ENCODE data around the gene MYF5.

Gene MYF5

DNA sequence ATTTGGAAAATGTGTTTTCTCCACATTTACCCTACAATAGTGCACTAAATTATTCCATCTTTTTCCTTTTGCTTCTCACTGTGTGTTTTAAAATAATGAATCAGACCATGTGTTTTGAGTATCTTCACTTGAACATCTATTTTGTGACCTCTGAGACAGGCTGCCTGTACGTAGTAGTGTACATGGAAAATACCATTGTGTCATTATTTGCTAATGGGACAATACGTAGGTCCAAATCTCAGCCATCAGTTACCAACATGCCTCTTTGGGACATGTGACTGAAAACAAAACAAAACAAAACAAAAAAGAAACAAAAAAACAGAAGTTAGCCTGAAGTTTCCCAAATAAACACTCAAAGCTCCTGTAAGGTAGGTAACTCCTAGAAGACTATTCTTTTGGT, 16.4 kb upstream of the MYF5 start:
- Histone ChIP-seq H3K36me3 (no peaks in the 10 kb centered on the region), H3K27me3 (peaks cover 8% of the 10 kb centered on the region), H3K4me3 (ENCODE audit: low read depth in 1 of 2, low read length in 1 of 2) (no peak overlapping the region), H3K9me3 (no peaks in the 10 kb centered on the region), H3K4me1 (ENCODE audit: control insufficient read depth in 1 of 2, insufficient read depth in 1 of 2, low read depth in 1 of 2, low read length in 1 of 2) (no peaks in the 10 kb centered on the region), H3K27ac (no peak overlapping the region)
- TF ChIP-seq, protein P1, sequence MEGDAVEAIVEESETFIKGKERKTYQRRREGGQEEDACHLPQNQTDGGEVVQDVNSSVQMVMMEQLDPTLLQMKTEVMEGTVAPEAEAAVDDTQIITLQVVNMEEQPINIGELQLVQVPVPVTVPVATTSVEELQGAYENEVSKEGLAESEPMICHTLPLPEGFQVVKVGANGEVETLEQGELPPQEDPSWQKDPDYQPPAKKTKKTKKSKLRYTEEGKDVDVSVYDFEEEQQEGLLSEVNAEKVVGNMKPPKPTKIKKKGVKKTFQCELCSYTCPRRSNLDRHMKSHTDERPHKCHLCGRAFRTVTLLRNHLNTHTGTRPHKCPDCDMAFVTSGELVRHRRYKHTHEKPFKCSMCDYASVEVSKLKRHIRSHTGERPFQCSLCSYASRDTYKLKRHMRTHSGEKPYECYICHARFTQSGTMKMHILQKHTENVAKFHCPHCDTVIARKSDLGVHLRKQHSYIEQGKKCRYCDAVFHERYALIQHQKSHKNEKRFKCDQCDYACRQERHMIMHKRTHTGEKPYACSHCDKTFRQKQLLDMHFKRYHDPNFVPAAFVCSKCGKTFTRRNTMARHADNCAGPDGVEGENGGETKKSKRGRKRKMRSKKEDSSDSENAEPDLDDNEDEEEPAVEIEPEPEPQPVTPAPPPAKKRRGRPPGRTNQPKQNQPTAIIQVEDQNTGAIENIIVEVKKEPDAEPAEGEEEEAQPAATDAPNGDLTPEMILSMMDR (IDR thresholded peaks at IDR 0.05) = no peak

DNA sequence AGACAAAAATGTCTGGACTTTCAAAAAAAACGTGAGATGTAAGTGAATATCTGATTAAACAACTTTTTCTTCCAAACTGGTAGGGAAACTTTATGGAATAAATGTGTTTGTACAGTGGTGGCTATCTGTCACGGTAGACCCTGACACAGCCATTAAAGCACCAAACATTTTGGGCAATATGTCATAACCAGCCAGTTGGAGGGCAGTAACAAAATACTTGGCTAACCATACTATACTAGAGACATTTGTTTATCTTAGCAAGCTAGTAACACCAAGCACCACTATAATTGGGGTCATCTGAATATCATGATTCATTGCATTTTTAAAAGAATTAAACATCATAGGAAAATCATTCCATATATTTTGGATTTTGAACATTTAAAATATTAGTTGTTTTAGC, 15.3 kb upstream of the MYF5 start:
- H3K9me3 ChIP-seq = no peaks in the 10 kb centered on the region
- TF ChIP-seq, protein P1 (IDR thresholded peaks at IDR 0.05) = no peak
- no peak overlapping the region for H3K27ac ChIP-seq
- H3K4me1 ChIP-seq (ENCODE audit: control insufficient read depth in 1 of 2, insufficient read depth in 1 of 2, low read depth in 1 of 2, low read length in 1 of 2) = no peaks in the 10 kb centered on the region
- peaks cover 15% of the 10 kb centered on the region for H3K27me3 ChIP-seq
- H3K36me3 ChIP-seq = no peaks in the 10 kb centered on the region
- H3K4me3 ChIP-seq (ENCODE audit: low read depth in 1 of 2, low read length in 1 of 2) = no peak overlapping the region

DNA sequence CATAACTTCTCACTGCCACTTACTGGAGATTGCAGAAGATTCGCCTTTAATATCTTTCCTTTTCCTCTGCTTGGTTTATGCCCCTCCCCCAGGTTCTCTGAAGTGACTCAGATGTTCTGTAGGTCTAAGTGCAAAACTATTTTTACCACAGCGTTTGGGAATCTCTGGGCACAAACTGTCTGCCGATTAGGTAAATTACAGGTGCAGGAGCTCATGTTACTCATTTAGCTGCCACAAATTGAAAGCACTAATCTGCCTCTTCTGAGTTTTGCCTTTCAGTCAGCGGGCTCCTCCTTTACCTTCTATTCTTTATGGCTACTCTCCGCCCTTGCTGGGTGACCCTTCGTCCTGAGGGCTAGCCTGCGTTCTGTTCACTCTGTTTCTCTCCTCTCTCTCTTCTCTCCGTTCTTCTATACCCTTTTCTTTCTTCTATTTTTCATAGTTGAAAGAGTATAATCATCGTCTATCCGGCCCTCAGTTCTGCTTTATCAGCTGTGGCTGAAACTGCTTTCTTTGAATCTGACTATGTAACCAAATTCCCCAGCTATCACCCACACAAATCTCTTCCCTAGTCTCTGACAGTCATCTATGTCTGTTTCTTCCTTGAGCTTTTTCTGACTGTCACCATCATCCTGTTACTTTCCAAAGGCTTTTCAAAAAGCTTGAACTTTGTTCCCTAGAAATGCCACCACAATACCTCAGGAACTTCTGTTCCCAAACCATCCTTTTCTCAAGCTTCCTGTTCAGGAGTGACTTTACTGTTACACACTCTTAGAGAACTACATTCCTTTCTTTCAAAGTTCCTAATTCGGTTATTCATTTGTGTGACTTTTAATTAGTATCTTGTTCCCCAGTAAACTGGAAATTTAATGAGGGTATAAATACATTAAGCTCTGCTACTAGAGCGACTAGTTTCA, 13.6 kb upstream of the MYF5 start:
- H3K27ac ChIP-seq = no peak overlapping the region
- peaks cover 33% of the 10 kb centered on the region for H3K27me3 ChIP-seq
- H3K4me3 ChIP-seq (ENCODE audit: low read depth in 1 of 2, low read length in 1 of 2) = no peak overlapping the region
- H3K9me3 ChIP-seq = no peaks in the 10 kb centered on the region
- no peaks in the 10 kb centered on the region for H3K36me3 ChIP-seq
- no peaks in the 10 kb centered on the region for H3K4me1 ChIP-seq (ENCODE audit: control insufficient read depth in 1 of 2, insufficient read depth in 1 of 2, low read depth in 1 of 2, low read length in 1 of 2)
- TF ChIP-seq, protein P1 (IDR thresholded peaks at IDR 0.05) = no peak

DNA sequence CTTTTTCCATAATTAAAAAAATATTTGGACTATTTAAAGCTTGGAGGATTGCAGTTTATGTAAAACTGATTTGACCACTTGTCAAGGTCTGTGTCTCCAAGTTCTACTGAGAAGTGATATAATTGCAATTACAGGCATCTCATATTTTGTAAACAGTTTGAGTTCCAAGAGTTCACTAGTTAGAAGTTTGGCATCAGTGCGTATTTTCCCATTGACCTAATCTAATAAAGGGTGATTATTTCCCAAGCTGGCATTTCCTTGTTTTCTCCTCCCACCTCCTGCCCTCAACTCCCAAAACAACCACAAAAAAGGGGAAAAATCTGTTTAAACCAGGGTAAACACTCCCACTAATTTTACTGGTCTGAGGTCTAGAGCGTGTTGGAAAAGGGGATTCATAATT, 12.3 kb upstream of the MYF5 start:
- Histone ChIP-seq H3K36me3 (no peaks in the 10 kb centered on the region), H3K9me3 (no peaks in the 10 kb centered on the region), H3K4me3 (ENCODE audit: low read depth in 1 of 2, low read length in 1 of 2) (no peak overlapping the region), H3K4me1 (ENCODE audit: control insufficient read depth in 1 of 2, insufficient read depth in 1 of 2, low read depth in 1 of 2, low read length in 1 of 2) (peaks cover 0 to 6% of the 10 kb centered on the region in 2 experiments), H3K27me3 (peaks cover 46% of the 10 kb centered on the region), H3K27ac (no peak overlapping the region)
- TF ChIP-seq, protein P1 (IDR thresholded peaks at IDR 0.05) = no peak

DNA sequence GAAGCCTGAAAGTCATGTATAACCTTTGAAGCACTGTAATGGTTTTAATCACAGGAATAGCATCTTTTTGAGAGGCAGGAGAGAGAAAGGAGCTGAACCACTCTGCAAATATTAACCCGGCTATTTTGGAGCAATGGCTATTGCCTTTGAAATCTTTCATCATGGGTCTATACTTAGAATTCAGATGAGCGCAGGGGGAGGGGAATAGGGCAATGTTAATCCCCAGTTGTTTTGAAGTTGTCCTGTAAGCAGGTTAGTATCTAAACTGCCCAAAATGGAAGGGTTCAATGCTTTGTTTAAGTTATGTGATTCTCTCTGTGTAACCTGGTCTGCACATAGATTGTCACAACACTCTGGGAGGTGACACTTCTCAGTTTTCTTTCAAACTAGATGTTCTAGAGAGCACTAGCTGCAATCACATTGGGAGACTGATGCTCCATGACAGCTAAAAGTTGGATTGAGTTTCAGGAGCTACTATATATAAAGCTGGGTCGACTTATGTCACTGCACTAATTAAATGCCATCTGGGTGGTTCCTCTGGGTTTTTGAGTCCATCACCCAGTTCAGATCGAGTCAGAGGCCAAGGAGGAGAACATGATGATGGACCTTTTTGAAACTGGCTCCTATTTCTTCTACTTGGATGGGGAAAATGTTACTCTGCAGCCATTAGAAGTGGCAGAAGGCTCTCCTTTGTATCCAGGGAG, 9.4 kb upstream of the MYF5 start, which contains the start of gene MYF6:
TSS of gene MYF6 (plus strand) at position 509 of the 704 bp plus-strand sequence. CDS start at position 595, 86 bp downstream.
- Histone ChIP-seq H3K36me3 (no peaks in the 10 kb centered on the region), H3K27me3 (peaks cover 74% of the 10 kb centered on the region), H3K4me3 (ENCODE audit: low read depth in 1 of 2, low read length in 1 of 2) (peak within 1 kb of the TSS; percentile 24 to 25), H3K4me1 (ENCODE audit: control insufficient read depth in 1 of 2, insufficient read depth in 1 of 2, low read depth in 1 of 2, low read length in 1 of 2) (peaks cover 0 to 6% of the 10 kb centered on the region in 2 experiments), H3K9me3 (no peaks in the 10 kb centered on the region), H3K27ac (no peak within 1 kb of the TSS)
- TF ChIP-seq, protein P1 (IDR thresholded peaks at IDR 0.05) = no peak

Measured in neutrophil (primary cell).